A673 (cell line): Measurements from ENCODE around the gene CASP8AP2. TPM values are rescaled to one million over a fixed set of nuclear protein-coding genes. Genes with fewer than 3 reads are reported as not detected.

Experiments
- BruUV-seq: library from RNA; stranded (reverse); fragments of 400-500 nt; replicated peaks from 2 replicates; lab custom pipeline; 2021; lab: Mats Ljungman, UMichigan
- CTCF ChIA-PET: fragments of 300-600 bp; sonication (Branson Sonifier 250); formaldehyde crosslinking; loops from one replicate; lab custom pipeline; 2022; ENCODE audit warnings: antibody characterized with exemption; lab: Charles Lee
- POLR2A ChIA-PET: fragments of 300-600 bp; sonication (Branson Sonifier 250); formaldehyde crosslinking; loops from one replicate; lab custom pipeline; 2022; ENCODE audit warnings: antibody characterized with exemption; ENCODE audit not compliant: low non-redundant PET; lab: Charles Lee
- DNase-seq: peaks from one replicate; pipeline ENCODE4 v3.0.0-alpha.2; 2015; ENCODE audit warnings: low spot score
- H3K27ac ChIP-seq: fragments of 200-600 bp; sonication (generic); 2 replicates; pipeline ENCODE4 v1.5.1; 2016; ENCODE audit warnings: mixed run types, low read depth, mild to moderate bottlenecking, mixed read lengths, antibody characterized with exemption, low read length; ENCODE audit not compliant: poor library complexity, severe bottlenecking
- H3K27me3 ChIP-seq: fragments of 200-600 bp; sonication (generic); replicated peaks from 2 replicates; pipeline ENCODE4 v1.6.1; 2017; ENCODE audit warnings: mixed run types, low read depth, mild to moderate bottlenecking, mixed read lengths, antibody characterized with exemption, low read length; ENCODE audit not compliant: insufficient read depth, poor library complexity
- H3K36me3 ChIP-seq: fragments of 200-600 bp; sonication (generic); 2 replicates; pipeline ENCODE4 v1.6.1; 2016; ENCODE audit warnings: mixed run types, mild to moderate bottlenecking, mixed read lengths, antibody characterized with exemption, low read length; ENCODE audit not compliant: insufficient read depth, poor library complexity, severe bottlenecking
- H3K4me1 ChIP-seq: fragments of 200-600 bp; sonication (generic); 2 replicates; pipeline ENCODE4 v1.6.1; 2017; ENCODE audit warnings: mixed run types, mild to moderate bottlenecking, mixed read lengths, antibody characterized with exemption, low read length; ENCODE audit not compliant: insufficient read depth, poor library complexity, severe bottlenecking
- H3K4me3 ChIP-seq: fragments of 200-600 bp; sonication (generic); 2 replicates; pipeline ENCODE4 v1.5.1; 2016; ENCODE audit warnings: low read depth, mixed run types, mild to moderate bottlenecking, mixed read lengths, low read length; ENCODE audit not compliant: poor library complexity, severe bottlenecking
- H3K9me3 ChIP-seq: fragments of 200-600 bp; sonication (generic); 2 replicates; pipeline ENCODE4 v1.6.1; 2016; ENCODE audit warnings: mixed run types, low read depth, mild to moderate bottlenecking, mixed read lengths, antibody characterized with exemption, low read length; ENCODE audit not compliant: poor library complexity, severe bottlenecking
- EZH2 ChIP-seq: fragments of 200-600 bp; sonication (generic); IDR thresholded peaks from 2 replicates; pipeline ENCODE4 v1.6.1; 2017; ENCODE audit warnings: borderline replicate concordance, low read depth, mild to moderate bottlenecking, mixed read lengths, antibody characterized with exemption, low read length; ENCODE audit not compliant: poor library complexity, severe bottlenecking
- intact Hi-C: fragments of 100-400 bp; cut with micrococcal nuclease; formaldehyde crosslinking; loops from one replicate; pipeline ENCODE4 v1.10.0; 2022; ENCODE audit not compliant: unreplicated experiment
- total RNA-seq: library from RNA; stranded (reverse); gene quantifications from 2 replicates; pipeline ENCODE4 v1.2.3, GENCODE V29; 2021
- TF ChIP-seq, protein P1 (sequence below): fragments of 300-800, 200-600 bp; sonication (generic); conservative IDR thresholded peaks from 2 replicates; pipeline ENCODE4 v1.5.1; 2017; ENCODE audit warnings: low read depth, mild to moderate bottlenecking, antibody characterized with exemption, low read length, moderate library complexity, mixed read lengths

The CASP8AP2 gene
- total RNA-seq, 1 experiment from 2014 or later: 38.2 TPM

DNA sequence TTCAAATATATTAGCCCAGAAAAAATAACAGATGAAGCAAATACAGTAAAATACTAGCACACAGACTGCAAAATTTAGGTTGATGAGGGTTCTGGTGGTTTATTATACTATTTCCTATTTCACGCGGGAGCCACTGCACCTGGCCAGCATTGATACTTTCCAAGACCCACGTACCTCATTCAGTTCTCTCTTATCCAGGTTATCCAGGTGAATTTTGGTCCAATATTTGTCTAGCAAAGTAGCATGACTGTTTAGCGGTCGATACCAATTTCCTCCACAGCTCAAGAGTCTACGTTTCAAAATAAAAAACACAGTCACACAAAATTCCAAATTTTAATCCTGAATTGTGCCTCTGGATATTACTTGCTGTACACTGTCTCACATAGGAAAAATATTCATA lies 44.8 kb upstream of the CASP8AP2 start:
- Histone ChIP-seq H3K4me1 (no peaks in the 10 kb centered on the region), H3K36me3 (peaks cover 63% of the 10 kb centered on the region), H3K27ac (no peak overlapping the region), H3K27me3 (no peaks in the 10 kb centered on the region), H3K9me3 (peaks cover 4% of the 10 kb centered on the region), H3K4me3 (no peak overlapping the region)
- DNase-seq: no peak
- POLR2A ChIA-PET: no interaction called here
- TF ChIP-seq, protein P1, sequence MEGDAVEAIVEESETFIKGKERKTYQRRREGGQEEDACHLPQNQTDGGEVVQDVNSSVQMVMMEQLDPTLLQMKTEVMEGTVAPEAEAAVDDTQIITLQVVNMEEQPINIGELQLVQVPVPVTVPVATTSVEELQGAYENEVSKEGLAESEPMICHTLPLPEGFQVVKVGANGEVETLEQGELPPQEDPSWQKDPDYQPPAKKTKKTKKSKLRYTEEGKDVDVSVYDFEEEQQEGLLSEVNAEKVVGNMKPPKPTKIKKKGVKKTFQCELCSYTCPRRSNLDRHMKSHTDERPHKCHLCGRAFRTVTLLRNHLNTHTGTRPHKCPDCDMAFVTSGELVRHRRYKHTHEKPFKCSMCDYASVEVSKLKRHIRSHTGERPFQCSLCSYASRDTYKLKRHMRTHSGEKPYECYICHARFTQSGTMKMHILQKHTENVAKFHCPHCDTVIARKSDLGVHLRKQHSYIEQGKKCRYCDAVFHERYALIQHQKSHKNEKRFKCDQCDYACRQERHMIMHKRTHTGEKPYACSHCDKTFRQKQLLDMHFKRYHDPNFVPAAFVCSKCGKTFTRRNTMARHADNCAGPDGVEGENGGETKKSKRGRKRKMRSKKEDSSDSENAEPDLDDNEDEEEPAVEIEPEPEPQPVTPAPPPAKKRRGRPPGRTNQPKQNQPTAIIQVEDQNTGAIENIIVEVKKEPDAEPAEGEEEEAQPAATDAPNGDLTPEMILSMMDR: no peak
- no peak for TF ChIP-seq EZH2
- CTCF ChIA-PET: no interaction called here
- no TSS peak for BruUV-seq
- intact Hi-C loops: no loop called here

DNA sequence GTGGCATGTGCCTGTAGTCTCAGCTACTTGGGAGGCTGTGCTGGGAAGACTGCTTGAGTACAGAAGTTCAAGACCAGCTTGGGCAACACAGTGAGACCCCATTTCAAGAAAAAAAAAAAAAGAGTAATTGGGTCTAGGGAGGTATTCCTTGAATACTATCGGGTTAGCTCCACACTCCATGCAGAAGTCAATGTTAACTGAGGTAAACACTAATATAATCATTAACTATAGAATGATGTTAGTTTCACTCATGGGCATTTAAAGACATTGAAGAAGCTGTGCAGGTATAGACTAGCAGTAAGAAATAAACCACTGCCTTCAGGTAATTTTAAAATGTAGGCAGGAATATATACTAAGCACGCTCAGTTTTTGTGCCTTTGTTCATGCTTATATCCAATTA lies 42.7 kb upstream of the CASP8AP2 start:
- H3K4me3 ChIP-seq: no peak overlapping the region
- H3K4me1 ChIP-seq: no peaks in the 10 kb centered on the region
- TF ChIP-seq, protein P1: no peak
- no peak for TF ChIP-seq EZH2
- H3K36me3 ChIP-seq: peaks cover 53% of the 10 kb centered on the region
- BruUV-seq: no TSS peak
- no peaks in the 10 kb centered on the region for H3K27me3 ChIP-seq
- ChIA-PET POLR2A (no interaction called here), CTCF (no interaction called here)
- no peak overlapping the region for H3K27ac ChIP-seq
- intact Hi-C loops: no loop called here
- peaks cover 4% of the 10 kb centered on the region for H3K9me3 ChIP-seq
- no peak for DNase-seq

DNA sequence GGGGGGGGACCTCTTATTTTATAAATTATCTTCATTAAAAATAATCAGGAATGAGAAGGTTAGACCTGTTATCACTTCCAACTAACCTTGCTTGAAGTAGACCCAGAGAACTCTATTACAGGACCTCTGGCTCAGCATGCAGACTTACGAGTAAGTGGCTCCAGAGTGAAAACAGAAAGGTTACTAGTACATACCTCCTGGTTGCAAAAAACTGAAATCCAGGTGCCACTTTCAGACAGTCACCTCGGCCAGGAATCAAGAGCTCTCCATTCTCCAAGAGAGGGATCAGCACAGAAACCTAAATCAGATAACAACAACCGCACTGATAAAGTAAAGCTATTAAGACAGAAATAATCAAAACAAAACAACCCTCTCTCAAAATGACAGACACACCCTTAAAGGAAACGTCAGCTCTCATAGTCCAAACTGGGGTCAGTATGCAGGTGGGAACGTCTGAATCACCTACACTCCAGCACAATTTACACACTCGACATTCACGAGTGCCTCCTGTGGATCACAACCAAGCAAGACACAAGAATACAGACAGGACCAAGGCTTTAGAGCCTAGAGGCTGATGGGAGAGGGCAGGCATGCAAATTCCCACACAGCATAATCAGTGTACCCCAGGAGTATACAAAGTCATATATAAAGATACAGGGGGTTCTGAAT lies 41.9 kb upstream of the CASP8AP2 start:
- TF ChIP-seq EZH2: no peak
- TF ChIP-seq, protein P1: no peak
- no peaks in the 10 kb centered on the region for H3K27me3 ChIP-seq
- ChIA-PET POLR2A (no interaction called here), CTCF (no interaction called here)
- H3K27ac ChIP-seq: no peak overlapping the region
- H3K4me1 ChIP-seq: no peaks in the 10 kb centered on the region
- intact Hi-C loops: no loop called here
- no TSS peak for BruUV-seq
- H3K36me3 ChIP-seq: peaks cover 53% of the 10 kb centered on the region
- DNase-seq: no peak
- peaks cover 4% of the 10 kb centered on the region for H3K9me3 ChIP-seq
- no peak overlapping the region for H3K4me3 ChIP-seq
